ENCODE measurements around the gene MOB1B.

- no peak for TF ChIP-seq POLR2A (IDR thresholded peaks at IDR 0.05)
- no peak for TF ChIP-seq CTCF (IDR thresholded peaks at IDR 0.05)
Observed at GRCh38 chr4:71009086-71009485, 106.9 kb downstream of the MOB1B start.

Measured in esophagus squamous epithelium (tissue), 4 donors.